Endothelial cell of umbilical vein (primary cell): Measurements from ENCODE around the gene KIAA1614. TPM values are rescaled to one million over a fixed set of nuclear protein-coding genes. Genes with fewer than 3 reads are reported as not detected.

Experiments
- BruUV-seq: library from RNA; stranded (reverse); fragments of 400-500 nt; replicated peaks from 2 replicates; lab custom pipeline; 2021; lab: Mats Ljungman, UMichigan
- CTCF ChIA-PET: fragments of 300-600, 350-600 bp; sonication (Branson Sonifier 250); formaldehyde crosslinking; loops from one replicate; lab custom pipeline; 2021; ENCODE audit warnings: antibody characterized with exemption, inconsistent platforms; lab: Charles Lee
- POLR2A ChIA-PET: fragments of 300-600, 350-600 bp; sonication (Branson Sonifier 250); formaldehyde crosslinking; loops from one replicate; lab custom pipeline; 2021; ENCODE audit warnings: antibody characterized with exemption, inconsistent platforms; lab: Charles Lee
- DNase-seq: peaks from one replicate; pipeline ENCODE4 v3.0.0-alpha.2; 2011; ENCODE audit warnings: low read depth, low spot score
- FAIRE-seq: peaks from 2 replicates; lab custom pipeline; 2011; peaks lifted over from hg19 to GRCh38; lab: Jason Lieb, UNC
- H2AFZ ChIP-seq: 2 replicates; pipeline ENCODE4 v1.6.0; 2012; ENCODE audit warnings: low read depth, low read length, control low read depth, inconsistent platforms
- H3K27ac ChIP-seq: 2 replicates; pipeline ENCODE4 v1.5.1; 2011; ENCODE audit warnings: low read depth, mild to moderate bottlenecking, control low read depth, low read length, moderate library complexity; ENCODE audit not compliant: insufficient read depth
- H3K27me3 ChIP-seq, 2 experiments: 2 replicates each; pipeline versions ENCODE4 v1.6.0 to v1.6.1; 2011; ENCODE audit warnings: low read length in 2 of 2, mixed read lengths in 1 of 2; ENCODE audit not compliant: control insufficient read depth in 2 of 2, insufficient read depth in 2 of 2
- H3K36me3 ChIP-seq, 2 experiments: 2 replicates in 1 of 2; 3 replicates in 1 of 2; pipeline ENCODE4 v1.5.1; 2011; ENCODE audit warnings: low read length in 2 of 2, mild to moderate bottlenecking in 1 of 2, moderate library complexity in 1 of 2; ENCODE audit not compliant: control insufficient read depth in 2 of 2, insufficient read depth in 2 of 2; ENCODE audit errors: extremely low read depth in 1 of 2
- H3K4me1 ChIP-seq: 3 replicates; pipeline ENCODE4 v1.5.1; 2011; ENCODE audit warnings: mild to moderate bottlenecking, low read length; ENCODE audit not compliant: control insufficient read depth, insufficient read depth; ENCODE audit errors: extremely low read depth
- H3K4me2 ChIP-seq: 2 replicates; pipeline ENCODE4 v1.6.1; 2011; ENCODE audit warnings: low read length, control low read depth, mixed read lengths; ENCODE audit not compliant: insufficient read depth
- H3K4me3 ChIP-seq, 3 experiments: fragments of 200-600 bp in 1 of 3; sonication (generic), shearing (Covaris generic) in 1 of 3; replicated peaks in 1 of 3; 2 replicates each; pipeline ENCODE4 v1.5.1; 2011 to 2016; ENCODE audit warnings: control low read depth in 3 of 3, low read length in 3 of 3, mild to moderate bottlenecking in 2 of 3, inconsistent platforms in 1 of 3, low read depth in 1 of 3, moderate library complexity in 1 of 3; ENCODE audit not compliant: insufficient read depth in 1 of 3
- H3K79me2 ChIP-seq: 2 replicates; pipeline ENCODE4 v1.6.0; 2012; ENCODE audit warnings: low read length, inconsistent platforms; ENCODE audit not compliant: control insufficient read depth, insufficient read depth
- H3K9ac ChIP-seq: replicated peaks from 2 replicates; pipeline ENCODE3; 2011; ENCODE audit warnings: low read length, control low read depth; ENCODE audit not compliant: insufficient read depth; ENCODE audit errors: extremely low read depth
- H3K9me1 ChIP-seq: replicated peaks from 3 replicates; pipeline ENCODE4 v1.6.0; 2011; ENCODE audit warnings: mild to moderate bottlenecking, low read length; ENCODE audit not compliant: control insufficient read depth, insufficient read depth; ENCODE audit errors: extremely low read depth
- H3K9me3 ChIP-seq: replicated peaks from 2 replicates; pipeline ENCODE4 v1.5.1; 2012; ENCODE audit warnings: low read length, inconsistent platforms; ENCODE audit not compliant: control insufficient read depth, insufficient read depth
- H4K20me1 ChIP-seq: replicated peaks from 2 replicates; pipeline ENCODE3; 2011; ENCODE audit warnings: mild to moderate bottlenecking, low read length; ENCODE audit not compliant: control insufficient read depth, insufficient read depth; ENCODE audit errors: extremely low read depth
- CTCF ChIP-seq, 2 donors: IDR thresholded peaks; 1 replicate in 1 of 2; 2 replicates in 1 of 2; pipeline ENCODE4 v1.5.1; 2011; ENCODE audit warnings: low read length in 2 of 2, mild to moderate bottlenecking in 2 of 2, moderate library complexity in 2 of 2, control low read depth in 1 of 2, inconsistent platforms in 1 of 2, low read depth in 1 of 2; ENCODE audit not compliant: insufficient read depth in 1 of 2; ENCODE audit errors: extremely low read depth in 1 of 2
- EZH2 ChIP-seq: IDR thresholded peaks from 2 replicates; pipeline ENCODE4 v1.6.1; 2012; ENCODE audit warnings: borderline replicate concordance, low read depth, mild to moderate bottlenecking, moderate library complexity, low read length, inconsistent platforms; ENCODE audit not compliant: severe bottlenecking
- FOS ChIP-seq: IDR thresholded peaks from 2 replicates; pipeline ENCODE4 v1.6.1; 2011; ENCODE audit warnings: mild to moderate bottlenecking, low read length, moderate library complexity, borderline replicate concordance; ENCODE audit not compliant: insufficient read depth
- GATA2 ChIP-seq: IDR thresholded peaks from 2 replicates; pipeline ENCODE4 v1.7.0; 2011; ENCODE audit warnings: low read depth, mild to moderate bottlenecking, moderate library complexity, mixed read lengths, low read length; ENCODE audit not compliant: insufficient read length, insufficient read depth
- JUN ChIP-seq: IDR thresholded peaks from 2 replicates; pipeline ENCODE4 v1.6.1; 2011; ENCODE audit warnings: borderline replicate concordance, low read depth; ENCODE audit not compliant: insufficient read length, insufficient read depth
- MAX ChIP-seq: IDR thresholded peaks from 2 replicates; pipeline ENCODE4 v1.6.1; 2011; ENCODE audit not compliant: insufficient read depth, insufficient read length
- MYC ChIP-seq: IDR thresholded peaks from one replicate; pipeline ENCODE4 v1.6.1; 2011; ENCODE audit warnings: mild to moderate bottlenecking, low read depth, low read length
- POLR2A ChIP-seq: IDR thresholded peaks from 2 replicates; pipeline ENCODE4 v1.6.1; 2012; ENCODE audit warnings: low read depth, mild to moderate bottlenecking, control low read depth, low read length
- POLR2AphosphoS5 ChIP-seq: IDR thresholded peaks from 2 replicates; pipeline ENCODE4 v1.6.1; 2012; ENCODE audit warnings: low read depth, mild to moderate bottlenecking, control low read depth, low read length, moderate library complexity; ENCODE audit not compliant: insufficient read depth
- dilution Hi-C: fragments of 300-500 bp; cut with MboI; formaldehyde crosslinking; loops from one replicate; pipeline ENCODE4 v1.15.0; 2019; ENCODE audit warnings: low sequenced_read_pairs; ENCODE audit not compliant: extremely low pct_ligation_motif_present
- intact Hi-C: fragments of 100-400 bp; cut with micrococcal nuclease; formaldehyde crosslinking; loops from one replicate; pipeline ENCODE4 v1.10.0; 2022
- polyA plus RNA-seq, 4 experiments: library from polyadenylated mRNA; depleted of rRNA in 3 of 4; stranded (reverse) in 3 of 4; unstranded in 1 of 4; fragments of >200 nt; gene quantifications; 2 replicates each; pipeline versions ENCODE4 v1.2.1 to v1.2.3, GENCODE V29; 2011 to 2012; ENCODE audit warnings: missing spikeins in 1 of 4
- total RNA-seq: library from RNA; stranded (reverse); gene quantifications from 2 replicates; pipeline ENCODE4 v1.2.3, GENCODE V29; 2021

Gene KIAA1614
- total and polyA plus RNA-seq, 2 donors (not counting 3 experiments of a cell fraction or from before 2014, with no cell fraction given), result 1.0 to 2.0 TPM

- no peaks in the 10 kb centered on the region for H3K36me3 ChIP-seq
- TF ChIP-seq FOS (no peak), MAX (no peak), EZH2 (no peak), CTCF (IDR thresholded peaks at IDR 0.05; ENCODE audit: extremely low read depth in 1 of 2, insufficient read depth in 1 of 2, low read depth in 1 of 2, low read length in 2 of 2) (no peak), GATA2 (no peak), POLR2AphosphoS5 (no peak), POLR2A (no peak), JUN (no peak), MYC (no peak)
- H4K20me1 ChIP-seq, result no peaks in the 10 kb centered on the region
- no peaks in the 10 kb centered on the region for H3K4me1 ChIP-seq
- H3K9ac ChIP-seq, result no peak overlapping the region
- no peak for FAIRE-seq
- POLR2A ChIA-PET, result no interaction called here
- no peak for DNase-seq
- no TSS peak for BruUV-seq
- no peaks in the 10 kb centered on the region for H3K9me3 ChIP-seq
- dilution Hi-C loops, result no loop called here
- no peak overlapping the region for H2AFZ ChIP-seq
- intact Hi-C loops, result no loop called here
- CTCF ChIA-PET, result interaction anchor here (1.3 to 2.0 kb wide), 2 partner anchors 13 to 42 kb away, joined by 3 to 14 read pairs; no protein-coding TSS in a partner anchor
- H3K27ac ChIP-seq, result no peak overlapping the region
- H3K9me1 ChIP-seq, result no peaks in the 10 kb centered on the region
- no peak overlapping the region for H3K4me2 ChIP-seq
- no peaks in the 10 kb centered on the region for H3K27me3 ChIP-seq
- H3K4me3 ChIP-seq, result no peak overlapping the region
- H3K79me2 ChIP-seq, result no peaks in the 10 kb centered on the region
Observed at GRCh38 chr1:180923887-180924286, 11.2 kb downstream of the KIAA1614 start.
